Right atrium auricular region (tissue), 2 donors: ENCODE measurements around the gene CMAS. TPM values are rescaled to one million over a fixed set of nuclear protein-coding genes. Genes with fewer than 3 reads are reported as not detected.
"Not testable (repeated sequence)": the region's sequence is repeated elsewhere in the genome, so short reads cannot be mapped to it uniquely, and the experiment has no call there.

Source experiments
- DNase-seq: peaks from one replicate; pipeline ENCODE4 v3.0.0-alpha.2; 2019; ENCODE audit warnings: low spot score
- H3K27ac ChIP-seq, 2 donors: fragments of 200-600 bp; sonication (generic); 1 replicate in 1 of 2; 2 replicates in 1 of 2; pipeline ENCODE4 v1.5.1; 2016 to 2019
- H3K27me3 ChIP-seq, 2 donors: fragments of 200-600 bp; sonication (generic); one replicate each; pipeline versions ENCODE4 v1.5.1 to v1.6.0; 2017 to 2019
- H3K36me3 ChIP-seq: fragments of 200-600 bp; sonication (generic); one replicate; pipeline ENCODE4 v1.5.1; 2016
- H3K4me1 ChIP-seq, 2 donors: fragments of 200-600 bp; sonication (generic); one replicate each; pipeline versions ENCODE4 v1.5.1 to v1.6.0; 2017 to 2019
- H3K4me3 ChIP-seq, 2 donors: fragments of 200-600 bp; sonication (generic); 1 replicate in 1 of 2; 2 replicates in 1 of 2; pipeline ENCODE4 v1.5.1; 2017 to 2019; ENCODE audit warnings: mild to moderate bottlenecking in 1 of 2, moderate library complexity in 1 of 2
- H3K9me3 ChIP-seq, 2 donors: fragments of 200-600 bp; sonication (generic); one replicate each; pipeline ENCODE4 v1.5.1; 2019
- total RNA-seq, 2 donors: library from RNA; depleted of rRNA; stranded (reverse); fragments of >200 nt; gene quantifications; one replicate each; pipeline ENCODE4 v1.1.0, GENCODE V29; 2016
- TF ChIP-seq, protein P1 (sequence below), 2 donors: fragments of 200-600 bp; sonication (generic); IDR thresholded peaks; one replicate each; pipeline ENCODE4 v1.5.1; 2019; ENCODE audit warnings: antibody characterized with exemption in 2 of 2

CMAS gene
- total RNA-seq, 2 donors from 2014 or later = 28.3 to 33.4 TPM

DNA sequence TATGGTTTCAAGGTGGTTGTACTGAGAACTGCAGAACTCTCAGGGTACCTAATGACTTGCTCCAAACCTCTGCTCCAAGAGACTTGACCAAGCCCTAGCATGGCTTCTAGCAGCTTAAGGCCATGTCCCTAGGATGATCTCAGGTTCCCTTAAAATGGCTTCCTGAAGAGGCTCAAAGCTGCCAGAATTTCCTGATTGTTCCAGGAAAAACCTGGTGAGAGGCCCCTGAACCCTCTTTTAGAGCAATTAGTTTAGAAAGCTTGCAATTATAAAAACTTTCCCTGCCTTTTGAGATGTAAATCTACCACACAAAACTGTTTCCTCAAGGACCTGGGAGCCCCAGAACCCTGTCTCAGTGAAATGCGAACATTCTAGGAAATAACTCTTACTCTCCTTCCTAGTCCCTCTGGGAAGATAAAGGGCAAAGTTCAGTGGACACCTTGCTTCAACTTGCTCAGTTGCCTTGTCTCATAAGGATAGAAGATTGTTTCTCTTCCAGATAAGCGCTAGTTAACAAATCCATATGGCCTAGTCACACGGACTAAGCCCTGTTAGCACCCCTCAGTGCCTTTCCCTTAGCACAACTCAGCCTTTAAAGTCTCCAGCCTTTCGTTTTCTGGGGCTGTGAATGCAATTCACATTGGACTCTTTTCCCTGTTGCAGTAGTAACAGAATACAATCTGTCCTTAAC, 2.5 kb downstream of the CMAS start:
- H3K4me3 ChIP-seq = no peak overlapping the region
- H3K4me1 ChIP-seq = peaks cover 0 to 16% of the 10 kb centered on the region in 2 donors
- TF ChIP-seq, protein P1, sequence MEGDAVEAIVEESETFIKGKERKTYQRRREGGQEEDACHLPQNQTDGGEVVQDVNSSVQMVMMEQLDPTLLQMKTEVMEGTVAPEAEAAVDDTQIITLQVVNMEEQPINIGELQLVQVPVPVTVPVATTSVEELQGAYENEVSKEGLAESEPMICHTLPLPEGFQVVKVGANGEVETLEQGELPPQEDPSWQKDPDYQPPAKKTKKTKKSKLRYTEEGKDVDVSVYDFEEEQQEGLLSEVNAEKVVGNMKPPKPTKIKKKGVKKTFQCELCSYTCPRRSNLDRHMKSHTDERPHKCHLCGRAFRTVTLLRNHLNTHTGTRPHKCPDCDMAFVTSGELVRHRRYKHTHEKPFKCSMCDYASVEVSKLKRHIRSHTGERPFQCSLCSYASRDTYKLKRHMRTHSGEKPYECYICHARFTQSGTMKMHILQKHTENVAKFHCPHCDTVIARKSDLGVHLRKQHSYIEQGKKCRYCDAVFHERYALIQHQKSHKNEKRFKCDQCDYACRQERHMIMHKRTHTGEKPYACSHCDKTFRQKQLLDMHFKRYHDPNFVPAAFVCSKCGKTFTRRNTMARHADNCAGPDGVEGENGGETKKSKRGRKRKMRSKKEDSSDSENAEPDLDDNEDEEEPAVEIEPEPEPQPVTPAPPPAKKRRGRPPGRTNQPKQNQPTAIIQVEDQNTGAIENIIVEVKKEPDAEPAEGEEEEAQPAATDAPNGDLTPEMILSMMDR (IDR thresholded peaks at IDR 0.05) = no peak
- no peak for DNase-seq
- no peaks in the 10 kb centered on the region for H3K27me3 ChIP-seq
- no peak overlapping the region for H3K27ac ChIP-seq
- H3K9me3 ChIP-seq = no peaks in the 10 kb centered on the region
- no peaks in the 10 kb centered on the region for H3K36me3 ChIP-seq

DNA sequence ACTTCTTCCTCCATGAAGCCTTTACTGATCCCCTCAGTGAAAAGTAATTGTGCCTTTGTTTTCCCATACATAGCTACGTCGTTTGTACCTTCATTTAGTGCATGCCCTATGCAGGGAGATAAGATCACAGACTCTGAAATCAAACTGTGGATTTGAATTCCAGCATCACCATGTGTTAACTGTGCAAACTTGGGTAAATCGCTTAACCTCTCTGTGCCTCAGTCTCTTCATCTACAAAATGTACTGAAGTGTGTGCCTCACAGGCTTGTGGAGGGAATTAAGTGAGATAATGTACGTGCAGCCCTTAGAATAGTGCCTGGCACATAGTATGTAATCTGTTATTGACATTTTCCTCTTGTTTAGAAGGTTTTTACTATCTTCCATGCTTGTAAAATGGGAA, 4.1 kb downstream of the CMAS start:
- Histone ChIP-seq H3K4me1 (peaks cover 0 to 16% of the 10 kb centered on the region in 2 donors), H3K4me3 (no peak overlapping the region), H3K9me3 (no peaks in the 10 kb centered on the region), H3K27ac (no peak overlapping the region), H3K27me3 (no peaks in the 10 kb centered on the region), H3K36me3 (no peaks in the 10 kb centered on the region)
- TF ChIP-seq, protein P1 (IDR thresholded peaks at IDR 0.05) = no peak
- DNase-seq = no peak

DNA sequence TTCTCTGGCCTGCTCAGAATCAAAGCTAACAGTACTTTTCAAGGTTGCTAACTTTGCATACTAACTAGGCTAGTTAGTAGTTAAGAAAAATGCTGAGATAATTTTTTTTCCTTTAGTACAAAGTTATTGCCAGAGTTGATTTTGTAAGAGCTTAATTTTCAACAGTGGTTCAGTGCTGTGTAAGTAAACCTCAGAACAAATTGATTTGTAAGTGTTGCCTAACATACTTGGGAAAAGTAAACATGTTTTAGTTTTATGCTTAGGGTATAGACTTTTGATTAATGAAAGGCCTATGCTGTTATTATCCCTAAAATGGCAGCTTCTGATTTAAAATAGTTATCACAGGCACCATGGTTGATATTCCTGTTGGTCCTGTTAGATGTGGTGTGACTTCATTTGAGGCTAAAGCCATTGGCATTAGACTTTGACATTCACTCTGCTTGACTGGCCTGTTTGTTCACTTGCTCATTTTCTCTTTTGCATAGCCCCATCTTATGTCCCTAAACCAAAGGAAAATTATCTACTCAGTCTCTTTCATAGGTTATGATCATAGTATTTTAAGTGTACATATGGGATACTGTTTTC, 5.2 kb downstream of the CMAS start:
- Histone ChIP-seq H3K4me1 (peaks cover 0 to 16% of the 10 kb centered on the region in 2 donors), H3K36me3 (peaks cover 11% of the 10 kb centered on the region), H3K27ac (no peak overlapping the region), H3K27me3 (no peaks in the 10 kb centered on the region), H3K4me3 (no peak overlapping the region), H3K9me3 (no peaks in the 10 kb centered on the region)
- no peak for DNase-seq
- TF ChIP-seq, protein P1 (IDR thresholded peaks at IDR 0.05) = no peak

DNA sequence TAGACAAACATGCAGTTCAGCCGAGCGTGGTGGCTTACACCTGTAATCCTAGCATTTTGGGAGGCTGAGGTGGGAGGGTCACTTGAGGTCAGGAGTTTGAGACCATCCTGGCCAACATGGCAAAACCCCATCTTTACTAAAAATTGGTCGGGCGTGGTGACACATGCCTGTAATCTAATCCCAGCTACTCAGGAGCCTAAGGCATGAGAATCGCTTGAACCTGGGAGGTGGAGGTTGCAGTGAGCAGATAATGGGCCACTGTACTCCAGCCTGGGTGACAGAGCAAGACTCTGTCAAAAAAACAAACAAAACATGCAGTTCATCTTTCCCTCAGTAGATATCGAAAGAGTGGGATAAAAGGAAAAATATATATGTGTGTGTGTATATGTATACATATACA, 7.0 kb downstream of the CMAS start:
- peaks cover 15% of the 10 kb centered on the region for H3K36me3 ChIP-seq
- not testable (repeated sequence) for H3K27me3 ChIP-seq, H3K4me3 ChIP-seq, DNase-seq, H3K9me3 ChIP-seq, H3K27ac ChIP-seq, H3K4me1 ChIP-seq

DNA sequence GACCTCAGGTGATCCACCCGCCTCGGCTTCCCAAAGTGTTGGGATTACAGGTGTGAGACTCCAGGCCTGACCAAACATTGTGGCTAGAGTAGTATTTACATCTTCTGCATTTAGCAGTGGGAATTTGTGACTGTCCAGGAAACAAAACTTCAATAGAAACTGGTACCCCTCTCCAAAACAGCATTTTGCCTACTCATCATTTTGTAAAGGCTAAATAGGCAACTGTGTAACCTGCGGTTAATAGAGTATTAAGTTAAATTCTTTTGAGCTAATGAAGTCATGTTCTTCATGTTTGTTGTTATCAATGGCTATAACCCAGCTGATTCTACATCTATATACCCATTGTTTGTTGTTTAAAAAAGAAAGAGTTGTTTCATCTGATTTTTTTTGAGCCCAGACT, 8.1 kb downstream of the CMAS start:
- DNase-seq = no peak
- Histone ChIP-seq H3K4me1 (no peaks in the 10 kb centered on the region), H3K4me3 (no peak overlapping the region), H3K27me3 (no peaks in the 10 kb centered on the region), H3K9me3 (no peaks in the 10 kb centered on the region), H3K27ac (no peak overlapping the region), H3K36me3 (peaks cover 23% of the 10 kb centered on the region)
- TF ChIP-seq, protein P1 (IDR thresholded peaks at IDR 0.05) = no peak

DNA sequence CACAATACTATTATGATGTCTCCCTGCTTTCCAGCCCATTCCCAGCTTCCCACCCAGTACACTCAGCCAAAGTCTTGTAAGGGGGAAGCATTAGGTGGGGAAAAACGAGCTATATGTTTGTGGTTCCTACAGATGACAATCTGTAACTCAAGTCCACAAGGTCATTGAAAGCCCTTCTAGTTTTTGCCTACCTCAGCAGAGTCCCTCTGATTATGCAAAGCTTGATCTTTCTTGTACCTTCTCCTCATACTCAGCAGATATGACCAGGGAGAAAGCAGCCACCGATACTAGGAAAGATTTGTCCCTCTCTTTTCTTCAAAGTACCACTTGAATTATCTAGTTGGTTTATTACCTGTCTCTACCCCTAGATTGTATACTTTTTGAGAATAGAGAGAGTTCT, 10.6 kb downstream of the CMAS start:
- Histone ChIP-seq H3K27ac (no peak overlapping the region), H3K4me1 (no peaks in the 10 kb centered on the region), H3K4me3 (no peak overlapping the region), H3K27me3 (no peaks in the 10 kb centered on the region), H3K36me3 (peaks cover 42% of the 10 kb centered on the region), H3K9me3 (no peaks in the 10 kb centered on the region)
- DNase-seq = no peak
- TF ChIP-seq, protein P1 (IDR thresholded peaks at IDR 0.05) = no peak
